GM19238 (cell line): ENCODE data around the gene SLC44A2.
A peak's percentile ranks its signal among the peaks of the same experiment; 100 is the strongest.

Experiments
- DNase-seq: peaks from one replicate; pipeline ENCODE4 v3.0.0; 2011; ENCODE audit warnings: low spot score; ENCODE audit not compliant: insufficient read length

The SLC44A2 gene

GRCh38 chr19:10615429-10616023 is 9.8 kb upstream of the SLC44A2 start:
- DNase-seq: no peak

GRCh38 chr19:10617409-10618121 is 7.8 kb upstream of the SLC44A2 start:
- DNase-seq: no peak

GRCh38 chr19:10618846-10619245 is 6.5 kb upstream of the SLC44A2 start:
- DNase-seq: no peak

GRCh38 chr19:10620786-10621185 is 4.6 kb upstream of the SLC44A2 start:
- no peak for DNase-seq

GRCh38 chr19:10621966-10622365 is 3.4 kb upstream of the SLC44A2 start:
- no peak for DNase-seq

- DNase-seq: no peak
These were observed 768 bp upstream of the SLC44A2 start for GRCh38 chr19:10624585-10624984.

GRCh38 chr19:10625762-10626138 is 397 bp downstream of the SLC44A2 start:
- no peak for DNase-seq

- DNase-seq: no peak
These were observed 6.5 kb downstream of the SLC44A2 start for GRCh38 chr19:10631874-10632273.

GRCh38 chr19:10634430-10634829 is 9.1 kb downstream of the SLC44A2 start:
- no peak for DNase-seq

- DNase-seq: no peak
These were observed 9.6 kb downstream of the SLC44A2 start for GRCh38 chr19:10634963-10635362.

- no peak for DNase-seq
These were observed 11.1 kb downstream of the SLC44A2 start for GRCh38 chr19:10636304-10636972.

- DNase-seq: no peak
These were observed 12.5 kb downstream of the SLC44A2 start for GRCh38 chr19:10637894-10638293.

GRCh38 chr19:10639836-10640235 is 14.5 kb downstream of the SLC44A2 start:
- DNase-seq: peak; percentile 52

- DNase-seq: no peak
These were observed 15.0 kb downstream of the SLC44A2 start for GRCh38 chr19:10640361-10640760.

- DNase-seq: no peak
These were observed 15.9 kb downstream of the SLC44A2 start for GRCh38 chr19:10641248-10641647.

GRCh38 chr19:10642473-10643171 is 17.3 kb downstream of the SLC44A2 start:
- no peak for DNase-seq

GRCh38 chr19:10643172-10643967 is 18.0 kb downstream of the SLC44A2 start:
- DNase-seq: no peak

GRCh38 chr19:10643968-10644259 is 18.6 kb downstream of the SLC44A2 start:
- DNase-seq: no peak

GRCh38 chr19:10644260-10645007 is 19.1 kb downstream of the SLC44A2 start:
- peak; percentile 88 for DNase-seq

GRCh38 chr19:10646456-10647159 is 21.3 kb downstream of the SLC44A2 start:
- no peak for DNase-seq
